Neural progenitor cell (in vitro differentiated cells): ENCODE measurements around the gene WASL. TPM values are rescaled to one million over a fixed set of nuclear protein-coding genes. Genes with fewer than 3 reads are reported as not detected.
"Not testable (repeated sequence)": the region's sequence is repeated elsewhere in the genome, so short reads cannot be mapped to it uniquely, and the experiment has no call there.

Source experiments
- DNase-seq: peaks from one replicate; pipeline ENCODE4 v3.0.0-alpha.2; 2016; ENCODE audit warnings: low spot score
- H2AFZ ChIP-seq: fragments of 200-600 bp; sonication (generic); replicated peaks from 2 replicates; pipeline ENCODE4 v1.6.1; 2016; ENCODE audit warnings: antibody characterized with exemption
- H3F3A ChIP-seq: fragments of 200-600 bp; sonication (generic); 2 replicates; pipeline ENCODE4 v1.6.1; 2016; ENCODE audit warnings: antibody characterized with exemption, low read depth
- H3K27ac ChIP-seq: fragments of 200-600 bp; sonication (generic); 2 replicates; pipeline ENCODE4 v1.5.1; 2016; ENCODE audit warnings: mild to moderate bottlenecking
- H3K27me3 ChIP-seq: fragments of 200-600 bp; sonication (generic); 2 replicates; pipeline ENCODE4 v1.6.1; 2016; ENCODE audit warnings: mild to moderate bottlenecking, moderate library complexity
- H3K36me3 ChIP-seq: fragments of 200-600 bp; sonication (generic); 2 replicates; pipeline ENCODE4 v1.5.1; 2016
- H3K4me1 ChIP-seq: fragments of 200-600 bp; sonication (generic); 2 replicates; pipeline ENCODE4 v1.6.1; 2016; ENCODE audit warnings: mixed run types
- H3K4me2 ChIP-seq: fragments of 200-600 bp; sonication (generic); 2 replicates; pipeline ENCODE4 v1.6.1; 2016
- H3K4me3 ChIP-seq: fragments of 200-600 bp; sonication (generic); 2 replicates; pipeline ENCODE4 v1.5.1; 2016
- H3K79me2 ChIP-seq: fragments of 200-600 bp; sonication (generic); 2 replicates; pipeline ENCODE4 v1.6.1; 2016; ENCODE audit warnings: low read depth
- H3K9ac ChIP-seq: fragments of 200-600 bp; sonication (generic); 2 replicates; pipeline ENCODE4 v1.6.1; 2016
- H3K9me3 ChIP-seq: fragments of 200-600 bp; sonication (generic); 2 replicates; pipeline ENCODE4 v1.5.1; 2016; ENCODE audit warnings: low read depth
- H4K20me1 ChIP-seq: fragments of 200-600 bp; sonication (generic); 2 replicates; pipeline ENCODE4 v1.6.1; 2016; ENCODE audit warnings: low read depth
- H3K27ac Mint-ChIP-seq: 3 replicates; pipeline ENCODE4 v1.8.0; 2021; ENCODE audit warnings: mixed read lengths
- H3K27me3 Mint-ChIP-seq: 2 replicates; pipeline ENCODE4 v1.8.0; 2022; ENCODE audit warnings: low read depth, mild to moderate bottlenecking, inconsistent platforms, moderate library complexity, mixed read lengths; ENCODE audit not compliant: insufficient read depth
- H3K36me3 Mint-ChIP-seq: 3 replicates; pipeline ENCODE4 v1.8.0; 2021; ENCODE audit warnings: mixed read lengths
- H3K4me1 Mint-ChIP-seq: 3 replicates; pipeline ENCODE4 v1.8.0; 2021; ENCODE audit warnings: mixed read lengths
- H3K4me3 Mint-ChIP-seq: 3 replicates; pipeline ENCODE4 v1.8.0; 2021; ENCODE audit warnings: mild to moderate bottlenecking, moderate library complexity, mixed read lengths
- H3K9me3 Mint-ChIP-seq: 3 replicates; pipeline ENCODE4 v1.8.0; 2020; ENCODE audit warnings: mixed read lengths
- EZH2 ChIP-seq: fragments of 200-600 bp; sonication (generic); IDR thresholded peaks from 2 replicates; pipeline ENCODE4 v1.6.1; 2017; ENCODE audit warnings: antibody characterized with exemption, mild to moderate bottlenecking, moderate library complexity
- EZH2phosphoT487 ChIP-seq: fragments of 200-600 bp; sonication (generic); IDR thresholded peaks from 2 replicates; pipeline ENCODE4 v1.6.1; 2017; ENCODE audit warnings: antibody characterized with exemption
- total RNA-seq: library from RNA; depleted of rRNA; stranded (reverse); fragments of >200 nt; gene quantifications from 2 replicates; pipeline ENCODE4 v1.2.3, GENCODE V29; 2015; ENCODE audit warnings: low replicate concordance
- TF ChIP-seq, protein P1 (sequence below): fragments of 200-600 bp; sonication (generic); IDR thresholded peaks from 2 replicates; pipeline ENCODE4 v1.5.1; 2017; ENCODE audit warnings: antibody characterized with exemption, mild to moderate bottlenecking

The WASL gene
- total RNA-seq, 1 donor from 2014 or later: 30.4 TPM

- Histone ChIP-seq H3K4me1 (peaks cover 6% of the 10 kb centered on the region), H3K79me2 (no peaks in the 10 kb centered on the region), H4K20me1 (no peaks in the 10 kb centered on the region), H3K9ac (no peak overlapping the region), H3K4me2 (no peak overlapping the region), H3K27me3 (no peaks in the 10 kb centered on the region), H3K27ac (no peak overlapping the region), H3K36me3 (no peaks in the 10 kb centered on the region), H3F3A (no peaks in the 10 kb centered on the region), H3K4me3 (no peak overlapping the region), H2AFZ (no peak overlapping the region), H3K9me3 (no peaks in the 10 kb centered on the region)
- no peak for DNase-seq
- peaks cover 2% of the 10 kb centered on the region for H3K27me3 Mint-ChIP-seq
- no peak overlapping the region for H3K27ac Mint-ChIP-seq
- H3K4me1 Mint-ChIP-seq: peaks cover 5% of the 10 kb centered on the region
- H3K4me3 Mint-ChIP-seq: no peak overlapping the region
- H3K36me3 Mint-ChIP-seq: no peaks in the 10 kb centered on the region
- H3K9me3 Mint-ChIP-seq: no peaks in the 10 kb centered on the region
- TF ChIP-seq, protein P1, sequence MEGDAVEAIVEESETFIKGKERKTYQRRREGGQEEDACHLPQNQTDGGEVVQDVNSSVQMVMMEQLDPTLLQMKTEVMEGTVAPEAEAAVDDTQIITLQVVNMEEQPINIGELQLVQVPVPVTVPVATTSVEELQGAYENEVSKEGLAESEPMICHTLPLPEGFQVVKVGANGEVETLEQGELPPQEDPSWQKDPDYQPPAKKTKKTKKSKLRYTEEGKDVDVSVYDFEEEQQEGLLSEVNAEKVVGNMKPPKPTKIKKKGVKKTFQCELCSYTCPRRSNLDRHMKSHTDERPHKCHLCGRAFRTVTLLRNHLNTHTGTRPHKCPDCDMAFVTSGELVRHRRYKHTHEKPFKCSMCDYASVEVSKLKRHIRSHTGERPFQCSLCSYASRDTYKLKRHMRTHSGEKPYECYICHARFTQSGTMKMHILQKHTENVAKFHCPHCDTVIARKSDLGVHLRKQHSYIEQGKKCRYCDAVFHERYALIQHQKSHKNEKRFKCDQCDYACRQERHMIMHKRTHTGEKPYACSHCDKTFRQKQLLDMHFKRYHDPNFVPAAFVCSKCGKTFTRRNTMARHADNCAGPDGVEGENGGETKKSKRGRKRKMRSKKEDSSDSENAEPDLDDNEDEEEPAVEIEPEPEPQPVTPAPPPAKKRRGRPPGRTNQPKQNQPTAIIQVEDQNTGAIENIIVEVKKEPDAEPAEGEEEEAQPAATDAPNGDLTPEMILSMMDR: no peak
- TF ChIP-seq EZH2: no peak
- TF ChIP-seq EZH2phosphoT487: no peak
These were observed 111.6 kb downstream of the WASL start for GRCh38 chr7:123637203-123637602.

DNA sequence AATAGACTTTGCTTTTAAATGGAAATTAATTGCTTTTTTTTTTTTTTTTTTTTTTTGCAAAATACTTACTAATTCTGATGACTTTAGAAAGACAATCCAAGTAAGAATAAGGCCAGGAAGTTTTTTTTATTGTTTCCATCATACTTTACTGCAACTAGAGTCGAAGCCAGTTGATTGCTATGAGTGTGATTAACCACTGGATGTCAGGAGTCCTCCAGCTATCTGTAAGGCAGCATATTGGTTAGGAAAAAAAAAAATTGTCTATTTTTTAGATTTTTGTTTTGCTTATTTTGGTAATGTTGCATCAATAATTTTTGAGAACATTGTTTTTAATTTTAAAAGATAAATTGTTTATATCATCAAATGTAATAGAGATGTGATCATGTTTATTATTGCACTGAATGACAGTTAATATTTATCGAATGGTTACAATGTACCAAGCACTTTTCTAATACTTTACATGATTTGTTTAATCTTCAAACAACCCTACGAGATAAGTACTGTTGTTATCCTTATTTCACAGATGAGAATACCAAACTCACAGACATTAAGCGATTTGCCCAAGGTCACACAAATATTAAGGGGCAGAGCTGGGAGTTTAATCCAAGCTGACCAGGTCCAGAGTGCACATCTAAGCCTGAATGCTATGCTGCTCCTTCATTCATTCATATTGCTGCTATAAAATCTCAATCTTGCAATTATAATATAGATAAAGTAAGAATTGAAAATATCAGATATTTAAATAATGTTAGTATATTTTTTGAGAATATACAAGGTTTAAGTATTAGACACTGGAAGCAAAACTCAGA, 113.0 kb downstream of the WASL start:
- Mint-ChIP-seq H3K4me3 (no peak overlapping the region), H3K27me3 (peaks cover 2% of the 10 kb centered on the region), H3K4me1 (peaks cover 5% of the 10 kb centered on the region), H3K36me3 (no peaks in the 10 kb centered on the region), H3K27ac (no peak overlapping the region), H3K9me3 (no peaks in the 10 kb centered on the region)
- peak; percentile 54 for DNase-seq
- TF ChIP-seq, protein P1: peak; percentile 76
- TF ChIP-seq EZH2phosphoT487: no peak
- H3K79me2 ChIP-seq: no peaks in the 10 kb centered on the region
- no peaks in the 10 kb centered on the region for H3K36me3 ChIP-seq
- H3K4me1 ChIP-seq: peaks cover 6% of the 10 kb centered on the region
- no peak overlapping the region for H3K4me2 ChIP-seq
- no peak overlapping the region for H3K9ac ChIP-seq
- H3F3A ChIP-seq: no peaks in the 10 kb centered on the region
- no peak overlapping the region for H3K27ac ChIP-seq
- H3K27me3 ChIP-seq: no peaks in the 10 kb centered on the region
- H2AFZ ChIP-seq: no peak overlapping the region
- no peaks in the 10 kb centered on the region for H3K9me3 ChIP-seq
- H3K4me3 ChIP-seq: no peak overlapping the region
- no peaks in the 10 kb centered on the region for H4K20me1 ChIP-seq

- not testable (repeated sequence) for H3K9me3 Mint-ChIP-seq, H3K4me1 Mint-ChIP-seq, H3K27ac Mint-ChIP-seq, H3K79me2 ChIP-seq, H4K20me1 ChIP-seq, DNase-seq, H3F3A ChIP-seq, H3K36me3 Mint-ChIP-seq, H3K9me3 ChIP-seq, H3K4me1 ChIP-seq, H3K4me3 Mint-ChIP-seq, H3K27ac ChIP-seq, H3K4me2 ChIP-seq, H3K4me3 ChIP-seq, H3K36me3 ChIP-seq, H3K27me3 ChIP-seq, H3K9ac ChIP-seq, H3K27me3 Mint-ChIP-seq, H2AFZ ChIP-seq
These were observed 114.7 kb downstream of the WASL start for GRCh38 chr7:123634011-123634573.

- no peaks in the 10 kb centered on the region for H3K27me3 ChIP-seq
- H3K4me1 ChIP-seq: peaks cover 6% of the 10 kb centered on the region
- no peak overlapping the region for H3K4me2 ChIP-seq
- H3K4me1 Mint-ChIP-seq: peaks cover 5% of the 10 kb centered on the region
- no peaks in the 10 kb centered on the region for H3F3A ChIP-seq
- H3K27ac ChIP-seq: no peak overlapping the region
- no peaks in the 10 kb centered on the region for H3K36me3 ChIP-seq
- no peak overlapping the region for H3K27ac Mint-ChIP-seq
- no peaks in the 10 kb centered on the region for H4K20me1 ChIP-seq
- H3K36me3 Mint-ChIP-seq: no peaks in the 10 kb centered on the region
- no peak for DNase-seq
- peaks cover 2% of the 10 kb centered on the region for H3K27me3 Mint-ChIP-seq
- no peak overlapping the region for H3K4me3 Mint-ChIP-seq
- TF ChIP-seq EZH2 (no peak), EZH2phosphoT487 (no peak)
- TF ChIP-seq, protein P1: no peak
- H2AFZ ChIP-seq: no peak overlapping the region
- H3K9me3 ChIP-seq: no peaks in the 10 kb centered on the region
- no peaks in the 10 kb centered on the region for H3K79me2 ChIP-seq
- H3K9me3 Mint-ChIP-seq: no peaks in the 10 kb centered on the region
- no peak overlapping the region for H3K9ac ChIP-seq
- H3K4me3 ChIP-seq: no peak overlapping the region
These were observed 115.2 kb downstream of the WASL start for GRCh38 chr7:123633553-123633952.
